ENCODE data around the gene ADGRD1.

Gene ADGRD1

GRCh38 chr12:131056626-131057025 is 102.9 kb downstream of the ADGRD1 start:
- H3K4me3 Mint-ChIP-seq = no peak overlapping the region
- H3K27me3 Mint-ChIP-seq (ENCODE audit: low read depth) = peaks cover 15% of the 10 kb centered on the region
- H3K27ac Mint-ChIP-seq = no peak overlapping the region
- no peaks in the 10 kb centered on the region for H3K4me1 Mint-ChIP-seq (ENCODE audit: low read depth)
- no peaks in the 10 kb centered on the region for H3K36me3 Mint-ChIP-seq (ENCODE audit: low read depth)
- no peaks in the 10 kb centered on the region for H3K9me3 Mint-ChIP-seq

- Mint-ChIP-seq H3K4me1 (ENCODE audit: low read depth) (no peaks in the 10 kb centered on the region), H3K4me3 (no peak overlapping the region), H3K27me3 (ENCODE audit: low read depth) (peaks cover 15% of the 10 kb centered on the region), H3K36me3 (ENCODE audit: low read depth) (no peaks in the 10 kb centered on the region), H3K9me3 (no peaks in the 10 kb centered on the region), H3K27ac (no peak overlapping the region)
These were observed 103.6 kb downstream of the ADGRD1 start for GRCh38 chr12:131057211-131057721.

GRCh38 chr12:131057722-131058515 is 104.2 kb downstream of the ADGRD1 start:
- H3K27me3 Mint-ChIP-seq (ENCODE audit: low read depth) = peaks cover 15% of the 10 kb centered on the region
- H3K4me1 Mint-ChIP-seq (ENCODE audit: low read depth) = no peaks in the 10 kb centered on the region
- H3K27ac Mint-ChIP-seq = no peak overlapping the region
- no peak overlapping the region for H3K4me3 Mint-ChIP-seq
- no peaks in the 10 kb centered on the region for H3K36me3 Mint-ChIP-seq (ENCODE audit: low read depth)
- H3K9me3 Mint-ChIP-seq = no peaks in the 10 kb centered on the region

DNA sequence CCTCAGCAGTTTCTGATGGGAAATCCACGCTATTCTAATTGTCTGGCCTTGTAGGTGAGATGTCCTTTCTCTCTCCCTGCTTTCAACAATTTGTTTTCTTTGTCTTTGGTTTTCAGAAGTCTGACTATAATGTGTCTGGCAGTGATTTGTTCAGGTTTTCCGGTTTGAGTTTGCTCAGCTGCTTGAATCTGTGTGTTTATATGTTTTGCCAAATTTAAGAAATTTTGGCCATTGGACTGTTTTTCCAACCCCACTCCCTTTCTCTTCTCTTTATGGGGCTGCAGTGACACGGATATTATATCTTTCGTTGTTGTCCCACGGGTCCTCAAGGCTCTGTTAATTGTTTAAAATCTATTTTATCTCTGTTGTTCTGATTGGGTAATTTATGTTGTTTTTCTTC is 105.0 kb downstream of the ADGRD1 start:
- Mint-ChIP-seq H3K27me3 (ENCODE audit: low read depth) (peaks cover 19% of the 10 kb centered on the region), H3K27ac (no peak overlapping the region)

GRCh38 chr12:131060011-131060703 is 106.5 kb downstream of the ADGRD1 start:
- Mint-ChIP-seq H3K27ac (no peak overlapping the region), H3K4me1 (ENCODE audit: low read depth) (no peaks in the 10 kb centered on the region), H3K27me3 (ENCODE audit: low read depth) (peaks cover 24% of the 10 kb centered on the region), H3K4me3 (no peak overlapping the region), H3K36me3 (ENCODE audit: low read depth) (no peaks in the 10 kb centered on the region), H3K9me3 (no peaks in the 10 kb centered on the region)

More for the DNA sequence above, 105.0 kb downstream of the ADGRD1 start:
- H3K4me1 Mint-ChIP-seq (ENCODE audit: low read depth) = no peaks in the 10 kb centered on the region
- H3K4me3 Mint-ChIP-seq = no peak overlapping the region
- no peaks in the 10 kb centered on the region for H3K36me3 Mint-ChIP-seq (ENCODE audit: low read depth)
- H3K9me3 Mint-ChIP-seq = no peaks in the 10 kb centered on the region

- Mint-ChIP-seq H3K4me3 (no peak overlapping the region), H3K9me3 (no peaks in the 10 kb centered on the region), H3K27me3 (ENCODE audit: low read depth) (peaks cover 21% of the 10 kb centered on the region), H3K27ac (no peak overlapping the region), H3K4me1 (ENCODE audit: low read depth) (no peaks in the 10 kb centered on the region), H3K36me3 (ENCODE audit: low read depth) (no peaks in the 10 kb centered on the region)
These were observed 107.5 kb downstream of the ADGRD1 start for GRCh38 chr12:131061041-131061806.

- H3K4me3 Mint-ChIP-seq = no peak overlapping the region
- no peak overlapping the region for H3K27ac Mint-ChIP-seq
- no peaks in the 10 kb centered on the region for H3K4me1 Mint-ChIP-seq (ENCODE audit: low read depth)
- no peaks in the 10 kb centered on the region for H3K9me3 Mint-ChIP-seq
- H3K27me3 Mint-ChIP-seq (ENCODE audit: low read depth) = peaks cover 13% of the 10 kb centered on the region
- no peaks in the 10 kb centered on the region for H3K36me3 Mint-ChIP-seq (ENCODE audit: low read depth)
These were observed 109.7 kb downstream of the ADGRD1 start for GRCh38 chr12:131063413-131063812.

GRCh38 chr12:131063960-131064359 is 110.3 kb downstream of the ADGRD1 start:
- peaks cover 13% of the 10 kb centered on the region for H3K27me3 Mint-ChIP-seq (ENCODE audit: low read depth)
- no peaks in the 10 kb centered on the region for H3K4me1 Mint-ChIP-seq (ENCODE audit: low read depth)

GRCh38 chr12:131065279-131065678 is 111.6 kb downstream of the ADGRD1 start:
- H3K4me3 Mint-ChIP-seq = no peak overlapping the region
- no peaks in the 10 kb centered on the region for H3K9me3 Mint-ChIP-seq
- H3K27me3 Mint-ChIP-seq (ENCODE audit: low read depth) = peaks cover 13% of the 10 kb centered on the region
- no peaks in the 10 kb centered on the region for H3K36me3 Mint-ChIP-seq (ENCODE audit: low read depth)
- no peak overlapping the region for H3K27ac Mint-ChIP-seq
- H3K4me1 Mint-ChIP-seq (ENCODE audit: low read depth) = no peaks in the 10 kb centered on the region

More at GRCh38 chr12:131063960-131064359, 110.3 kb downstream of the ADGRD1 start:
- Mint-ChIP-seq H3K9me3 (no peaks in the 10 kb centered on the region), H3K36me3 (ENCODE audit: low read depth) (no peaks in the 10 kb centered on the region), H3K27ac (no peak overlapping the region), H3K4me3 (no peak overlapping the region)

DNA sequence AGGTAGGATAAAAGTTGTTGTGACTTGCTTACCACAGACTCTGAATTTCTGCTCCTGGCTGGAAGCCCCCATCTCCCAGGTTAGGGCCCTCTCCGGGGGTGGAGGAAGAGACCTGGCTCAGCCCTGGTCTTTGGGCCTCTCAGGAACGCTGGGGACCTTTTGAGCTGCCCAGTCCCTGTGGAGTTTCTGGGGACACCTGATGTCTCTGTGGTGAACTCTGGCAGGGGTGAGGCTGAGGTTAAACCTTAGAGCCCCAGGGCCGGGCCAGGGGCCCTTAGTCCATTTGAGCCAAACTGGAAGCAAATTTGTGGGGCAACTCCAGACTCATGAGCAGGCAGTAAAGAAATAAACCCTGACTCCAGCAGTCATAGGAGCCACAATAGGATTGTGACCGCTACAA is 112.1 kb downstream of the ADGRD1 start:
- H3K27ac Mint-ChIP-seq = no peak overlapping the region
- no peaks in the 10 kb centered on the region for H3K9me3 Mint-ChIP-seq
- H3K4me3 Mint-ChIP-seq = no peak overlapping the region
- no peaks in the 10 kb centered on the region for H3K4me1 Mint-ChIP-seq (ENCODE audit: low read depth)
- H3K27me3 Mint-ChIP-seq (ENCODE audit: low read depth) = peaks cover 13% of the 10 kb centered on the region
- H3K36me3 Mint-ChIP-seq (ENCODE audit: low read depth) = no peaks in the 10 kb centered on the region

DNA sequence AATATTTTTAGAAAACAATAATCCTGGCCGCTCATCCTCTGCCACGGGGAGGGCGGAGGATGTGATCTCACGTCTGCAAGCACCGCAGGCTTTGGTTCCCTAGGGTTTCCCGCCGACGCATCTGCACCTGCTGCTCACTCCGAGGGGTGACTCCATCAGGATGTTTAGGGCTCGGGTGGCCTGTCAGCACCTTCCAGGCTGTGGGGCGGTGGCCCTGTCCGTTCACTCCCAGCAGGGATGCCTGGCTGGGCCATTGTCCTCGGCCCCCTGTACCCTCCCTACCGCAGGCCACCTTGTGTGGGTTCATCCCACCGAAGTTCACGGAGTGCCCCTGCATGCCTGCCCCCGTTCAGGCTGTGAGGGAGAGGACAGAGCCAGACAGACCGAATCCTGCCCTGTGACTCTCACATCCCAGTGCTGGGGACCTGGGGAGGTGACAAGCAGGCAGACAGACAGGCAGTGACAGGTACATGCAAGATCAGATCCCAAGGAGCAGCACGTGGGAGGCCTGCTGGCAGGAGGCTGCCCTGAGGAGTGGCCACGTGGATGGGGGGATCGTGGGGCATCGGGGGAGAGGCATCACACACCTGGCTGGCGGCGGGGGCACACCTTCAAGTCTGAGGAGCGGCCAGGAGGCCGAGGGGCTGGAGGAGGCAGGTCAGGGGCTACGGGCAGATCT is 112.6 kb downstream of the ADGRD1 start:
- Mint-ChIP-seq H3K4me3 (no peak overlapping the region), H3K36me3 (ENCODE audit: low read depth) (no peaks in the 10 kb centered on the region), H3K9me3 (no peaks in the 10 kb centered on the region), H3K27ac (no peak overlapping the region), H3K27me3 (ENCODE audit: low read depth) (peaks cover 13% of the 10 kb centered on the region), H3K4me1 (ENCODE audit: low read depth) (no peaks in the 10 kb centered on the region)

- no peaks in the 10 kb centered on the region for H3K9me3 Mint-ChIP-seq
- no peak overlapping the region for H3K27ac Mint-ChIP-seq
These were observed 113.3 kb downstream of the ADGRD1 start for GRCh38 chr12:131066886-131067490.

DNA sequence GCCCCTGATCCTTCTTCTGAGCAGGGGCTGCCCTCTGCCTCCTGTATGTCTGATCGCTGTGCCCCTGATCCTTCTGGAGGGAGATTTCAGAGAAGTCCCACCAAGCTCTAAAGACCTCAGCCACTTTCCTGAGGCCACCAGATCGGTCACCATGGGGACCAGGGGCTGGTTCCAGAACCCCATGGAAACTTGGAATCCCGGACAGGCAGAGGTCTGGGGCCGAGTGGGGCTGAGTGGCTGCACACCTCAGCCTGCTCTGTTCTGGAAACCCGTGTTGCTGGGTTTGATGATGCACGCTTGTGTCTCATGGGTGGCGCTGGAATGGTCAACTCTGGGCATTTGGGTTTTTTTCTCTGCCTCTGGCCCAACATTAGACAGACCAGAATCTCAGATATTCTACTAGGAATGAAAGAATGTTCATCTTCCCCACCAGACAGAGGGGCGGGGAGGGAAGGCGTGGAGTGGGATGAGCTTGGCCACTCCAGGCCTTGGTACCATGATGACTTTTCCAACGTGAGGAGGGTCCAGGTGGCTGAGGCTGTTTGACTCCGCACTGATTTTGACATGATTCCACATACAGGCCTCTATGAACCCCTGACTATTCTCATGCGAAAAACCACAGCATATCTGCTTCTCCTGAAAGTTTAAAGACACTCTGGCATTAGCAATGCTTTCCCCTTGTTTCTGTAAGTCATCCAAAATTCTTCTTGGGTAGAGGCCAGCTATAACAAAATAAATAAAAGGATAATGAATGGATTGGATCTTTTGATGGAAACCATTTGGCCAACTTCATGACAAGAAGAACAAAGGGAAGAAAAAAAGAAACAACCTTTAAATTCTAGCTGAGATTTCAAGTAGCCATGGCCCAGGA is 114.5 kb downstream of the ADGRD1 start:
- no peak overlapping the region for H3K4me3 Mint-ChIP-seq
- peaks cover 13% of the 10 kb centered on the region for H3K27me3 Mint-ChIP-seq (ENCODE audit: low read depth)
- no peak overlapping the region for H3K27ac Mint-ChIP-seq
- H3K9me3 Mint-ChIP-seq = no peaks in the 10 kb centered on the region
- H3K4me1 Mint-ChIP-seq (ENCODE audit: low read depth) = no peaks in the 10 kb centered on the region
- no peaks in the 10 kb centered on the region for H3K36me3 Mint-ChIP-seq (ENCODE audit: low read depth)

More at GRCh38 chr12:131066886-131067490, 113.3 kb downstream of the ADGRD1 start:
- Mint-ChIP-seq H3K36me3 (ENCODE audit: low read depth) (no peaks in the 10 kb centered on the region), H3K4me1 (ENCODE audit: low read depth) (no peaks in the 10 kb centered on the region), H3K4me3 (no peak overlapping the region), H3K27me3 (ENCODE audit: low read depth) (peaks cover 13% of the 10 kb centered on the region)
